GM23338 (cell line): ENCODE measurements around the gene GRIK4. TPM values are rescaled to one million over a fixed set of nuclear protein-coding genes. Genes with fewer than 3 reads are reported as not detected.

ENCODE experiments used
- ATAC-seq: fragments of 200-7000 bp; cut with Tn5 transposase; 3 replicates; pipeline ENCODE4 v1.9.1; 2020
- DNase-seq: peaks from one replicate; pipeline ENCODE4 v3.0.0-alpha.2; 2015; ENCODE audit warnings: low spot score
- H2AFZ ChIP-seq: fragments of 200-600 bp; sonication (generic); 2 replicates; pipeline ENCODE4 v1.8.0; 2016; ENCODE audit warnings: antibody characterized with exemption, mild to moderate bottlenecking, moderate library complexity
- H3F3A ChIP-seq: fragments of 200-600 bp; sonication (generic); replicated peaks from 2 replicates; pipeline ENCODE4 v1.8.0; 2017; ENCODE audit warnings: antibody characterized with exemption, mixed run types, low read depth
- H3K27ac ChIP-seq: fragments of 200-600 bp; sonication (generic); 2 replicates; pipeline ENCODE4 v1.6.1; 2016; ENCODE audit warnings: low read depth
- H3K27me3 ChIP-seq: fragments of 200-600 bp; sonication (generic); 2 replicates; pipeline ENCODE4 v1.8.0; 2016; ENCODE audit warnings: mild to moderate bottlenecking, mixed run types, moderate library complexity; ENCODE audit not compliant: insufficient read depth
- H3K36me3 ChIP-seq: fragments of 200-600 bp; sonication (generic); 2 replicates; pipeline ENCODE4 v1.8.0; 2016; ENCODE audit warnings: mild to moderate bottlenecking; ENCODE audit not compliant: insufficient read depth
- H3K4me1 ChIP-seq: fragments of 200-600 bp; sonication (generic); 2 replicates; pipeline ENCODE4 v1.8.0; 2016; ENCODE audit warnings: mild to moderate bottlenecking, moderate library complexity; ENCODE audit not compliant: insufficient read depth
- H3K4me2 ChIP-seq: fragments of 200-600 bp; sonication (generic); 2 replicates; pipeline ENCODE4 v1.7.1; 2017; ENCODE audit warnings: mixed run types
- H3K4me3 ChIP-seq: fragments of 200-600 bp; sonication (generic); 2 replicates; pipeline ENCODE4 v1.6.1; 2016; ENCODE audit warnings: mixed run types
- H3K79me2 ChIP-seq: fragments of 200-600 bp; sonication (generic); replicated peaks from 2 replicates; pipeline ENCODE4 v1.8.0; 2017; ENCODE audit warnings: mild to moderate bottlenecking; ENCODE audit not compliant: insufficient read depth
- H3K9me2 ChIP-seq: fragments of 200-600 bp; sonication (generic); 2 replicates; pipeline ENCODE4 v1.8.0; 2017; ENCODE audit not compliant: insufficient read depth
- H4K20me1 ChIP-seq: fragments of 200-600 bp; sonication (generic); replicated peaks from 2 replicates; pipeline ENCODE4 v1.8.0; 2017; ENCODE audit warnings: mild to moderate bottlenecking; ENCODE audit not compliant: insufficient read depth
- H3K27ac Mint-ChIP-seq: 2 replicates; pipeline ENCODE4 v1.8.0; 2020; ENCODE audit warnings: inconsistent platforms, mild to moderate bottlenecking, moderate library complexity, mixed read lengths
- H3K27me3 Mint-ChIP-seq: 3 replicates; pipeline ENCODE4 v1.8.0; 2022; ENCODE audit warnings: low read depth, mild to moderate bottlenecking, moderate library complexity, mixed read lengths, inconsistent platforms; ENCODE audit not compliant: insufficient read depth, poor library complexity
- H3K36me3 Mint-ChIP-seq: 3 replicates; pipeline ENCODE4 v1.8.0; 2021; ENCODE audit warnings: low read depth, mild to moderate bottlenecking, inconsistent platforms, moderate library complexity, mixed read lengths
- H3K4me1 Mint-ChIP-seq: 3 replicates; pipeline ENCODE4 v1.8.0; 2020; ENCODE audit warnings: mild to moderate bottlenecking, inconsistent platforms, mixed read lengths
- H3K4me3 Mint-ChIP-seq: 3 replicates; pipeline ENCODE4 v1.8.0; 2021; ENCODE audit warnings: moderate library complexity, mild to moderate bottlenecking, inconsistent platforms, mixed read lengths
- H3K9me3 Mint-ChIP-seq: 3 replicates; pipeline ENCODE4 v1.8.0; 2020; ENCODE audit warnings: moderate library complexity, mild to moderate bottlenecking, inconsistent platforms, mixed read lengths
- CREB1 ChIP-seq: fragments of 250-450 bp; sonication (Bioruptor Pico); IDR thresholded peaks from 2 replicates; pipeline ENCODE4 v1.5.0; 2020; ENCODE audit warnings: low read depth, mild to moderate bottlenecking, moderate library complexity
- EZH2 ChIP-seq: fragments of 200-600 bp; sonication (generic); IDR thresholded peaks from one replicate; pipeline ENCODE4 v1.8.0; 2017; ENCODE audit warnings: antibody characterized with exemption, mild to moderate bottlenecking, low read depth; ENCODE audit not compliant: unreplicated experiment
- EZH2phosphoT487 ChIP-seq: fragments of 200-600 bp; sonication (generic); IDR thresholded peaks from one replicate; pipeline ENCODE4 v1.8.1; 2018; ENCODE audit warnings: antibody characterized with exemption; ENCODE audit not compliant: unreplicated experiment
- JUNB ChIP-seq: IDR thresholded peaks from one replicate; pipeline ENCODE4 v1.6.1; 2016; ENCODE audit warnings: antibody characterized with exemption; ENCODE audit not compliant: unreplicated experiment
- NANOG ChIP-seq: IDR thresholded peaks from 2 replicates; pipeline ENCODE4 v1.6.1; 2016; ENCODE audit warnings: antibody characterized with exemption, borderline replicate concordance
- POLR2AphosphoS5 ChIP-seq: IDR thresholded peaks from 2 replicates; pipeline ENCODE4 v1.6.1; 2016; ENCODE audit warnings: antibody characterized with exemption, low read depth
- STAT1 ChIP-seq: IDR thresholded peaks from one replicate; pipeline ENCODE4 v1.6.1; 2016; ENCODE audit warnings: antibody characterized with exemption; ENCODE audit not compliant: unreplicated experiment
- ZNF114 ChIP-seq: fragments of 250-450 bp; sonication (Bioruptor Pico); IDR thresholded peaks from 2 replicates; pipeline ENCODE4 v1.5.0; 2020; ENCODE audit warnings: mild to moderate bottlenecking, moderate library complexity
- ZNF331 ChIP-seq: fragments of 250-450 bp; sonication (Bioruptor Pico); IDR thresholded peaks from 2 replicates; pipeline ENCODE4 v1.5.0; 2020; ENCODE audit warnings: low read depth, mild to moderate bottlenecking, moderate library complexity
- polyA plus RNA-seq: library from polyadenylated mRNA; unstranded; fragments of >200 nt; fragmentation: Nextera tagmentation; extraction: Ambion mirVana; gene quantifications from 2 replicates; pipeline ENCODE4 v1.2.1, GENCODE V29; 2016
- total RNA-seq: library from RNA; depleted of rRNA; stranded (reverse); fragments of >200 nt; shearing (Covaris generic); gene quantifications from 2 replicates; pipeline ENCODE4 v1.2.3, GENCODE V29; 2014
- TF ChIP-seq, protein P1 (sequence below): IDR thresholded peaks from 2 replicates; pipeline ENCODE4 v1.6.1; 2016; ENCODE audit warnings: antibody characterized with exemption
- TF ChIP-seq, protein P2 (sequence below), 2 experiments: fragments of 200-600 bp in 1 of 2; sonication (generic) in 1 of 2; conservative IDR thresholded peaks; 2 replicates each; pipeline versions ENCODE4 v1.5.1 to v1.6.1; 2016 to 2017; ENCODE audit warnings: antibody characterized with exemption in 2 of 2, low read depth in 2 of 2, mild to moderate bottlenecking in 2 of 2, moderate library complexity in 1 of 2
- TF ChIP-seq, protein P3 (sequence below): IDR thresholded peaks from one replicate; pipeline ENCODE4 v1.6.1; 2018; ENCODE audit warnings: antibody characterized with exemption; ENCODE audit not compliant: unreplicated experiment
- TF ChIP-seq, protein P4 (sequence below): fragments of 250-450 bp; sonication (Bioruptor Pico); IDR thresholded peaks from 2 replicates; pipeline ENCODE4 v1.5.0; 2020; ENCODE audit warnings: mild to moderate bottlenecking, moderate library complexity

GRIK4 gene
- total and polyA plus RNA-seq, 2 experiments from 2014 or later, result 0.63 to 2.2 TPM

DNA sequence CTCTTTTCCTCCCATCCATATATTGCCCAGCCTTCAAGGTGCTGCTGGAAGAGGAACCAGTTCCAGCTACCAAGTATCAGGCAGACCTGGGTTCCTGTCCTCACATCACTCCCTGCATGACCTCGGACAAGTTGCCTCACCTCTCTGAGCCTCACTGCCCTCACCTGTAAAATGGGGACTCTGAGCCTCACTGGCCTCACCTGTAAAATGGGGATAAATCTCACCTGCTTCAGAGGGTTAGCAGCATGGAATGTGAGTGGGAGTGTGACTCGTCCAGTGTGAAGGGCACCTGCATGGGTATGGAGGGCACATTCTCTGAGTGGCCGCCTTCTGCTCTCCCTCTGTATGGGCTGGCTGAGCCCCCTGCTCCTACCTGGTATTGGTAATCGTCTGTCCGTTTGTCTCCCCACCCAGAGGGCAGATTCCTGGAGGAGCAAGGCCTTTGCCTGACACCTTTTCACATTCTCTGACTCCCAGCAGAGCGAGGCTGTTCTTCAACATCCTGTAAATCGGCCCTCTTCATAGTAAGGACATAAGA lies 3.7 kb downstream of the GRIK4 start:
- Histone ChIP-seq H3K79me2 (no peaks in the 10 kb centered on the region), H3K36me3 (no peaks in the 10 kb centered on the region), H3K9me2 (no peaks in the 10 kb centered on the region), H3K27me3 (peaks cover 9% of the 10 kb centered on the region; the same call in 1 of the 2 replicates), H3F3A (no peaks in the 10 kb centered on the region), H3K27ac (no peak overlapping the region), H3K4me2 (no peak overlapping the region), H3K4me1 (peaks cover 14% of the 10 kb centered on the region; the same call in 1 of the 2 replicates), H2AFZ (no peak overlapping the region), H3K4me3 (no peak overlapping the region), H4K20me1 (no peaks in the 10 kb centered on the region)
- H3K4me1 Mint-ChIP-seq, result peaks cover 32% of the 10 kb centered on the region
- no peaks in the 10 kb centered on the region; the same call in 2 of the 3 replicates for H3K9me3 Mint-ChIP-seq
- H3K27me3 Mint-ChIP-seq, result peaks cover 33% of the 10 kb centered on the region
- H3K36me3 Mint-ChIP-seq, result no peaks in the 10 kb centered on the region; the same call in 2 of the 3 replicates
- no peak overlapping the region for H3K27ac Mint-ChIP-seq
- ATAC-seq (no peak), DNase-seq (no peak)
- no peak overlapping the region; the same call in 2 of the 3 replicates for H3K4me3 Mint-ChIP-seq
- TF ChIP-seq CREB1 (CRISPR knock-in tag), result no peak
- TF ChIP-seq, protein P1, sequence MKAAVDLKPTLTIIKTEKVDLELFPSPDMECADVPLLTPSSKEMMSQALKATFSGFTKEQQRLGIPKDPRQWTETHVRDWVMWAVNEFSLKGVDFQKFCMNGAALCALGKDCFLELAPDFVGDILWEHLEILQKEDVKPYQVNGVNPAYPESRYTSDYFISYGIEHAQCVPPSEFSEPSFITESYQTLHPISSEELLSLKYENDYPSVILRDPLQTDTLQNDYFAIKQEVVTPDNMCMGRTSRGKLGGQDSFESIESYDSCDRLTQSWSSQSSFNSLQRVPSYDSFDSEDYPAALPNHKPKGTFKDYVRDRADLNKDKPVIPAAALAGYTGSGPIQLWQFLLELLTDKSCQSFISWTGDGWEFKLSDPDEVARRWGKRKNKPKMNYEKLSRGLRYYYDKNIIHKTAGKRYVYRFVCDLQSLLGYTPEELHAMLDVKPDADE, result no peak
- TF ChIP-seq, protein P2, sequence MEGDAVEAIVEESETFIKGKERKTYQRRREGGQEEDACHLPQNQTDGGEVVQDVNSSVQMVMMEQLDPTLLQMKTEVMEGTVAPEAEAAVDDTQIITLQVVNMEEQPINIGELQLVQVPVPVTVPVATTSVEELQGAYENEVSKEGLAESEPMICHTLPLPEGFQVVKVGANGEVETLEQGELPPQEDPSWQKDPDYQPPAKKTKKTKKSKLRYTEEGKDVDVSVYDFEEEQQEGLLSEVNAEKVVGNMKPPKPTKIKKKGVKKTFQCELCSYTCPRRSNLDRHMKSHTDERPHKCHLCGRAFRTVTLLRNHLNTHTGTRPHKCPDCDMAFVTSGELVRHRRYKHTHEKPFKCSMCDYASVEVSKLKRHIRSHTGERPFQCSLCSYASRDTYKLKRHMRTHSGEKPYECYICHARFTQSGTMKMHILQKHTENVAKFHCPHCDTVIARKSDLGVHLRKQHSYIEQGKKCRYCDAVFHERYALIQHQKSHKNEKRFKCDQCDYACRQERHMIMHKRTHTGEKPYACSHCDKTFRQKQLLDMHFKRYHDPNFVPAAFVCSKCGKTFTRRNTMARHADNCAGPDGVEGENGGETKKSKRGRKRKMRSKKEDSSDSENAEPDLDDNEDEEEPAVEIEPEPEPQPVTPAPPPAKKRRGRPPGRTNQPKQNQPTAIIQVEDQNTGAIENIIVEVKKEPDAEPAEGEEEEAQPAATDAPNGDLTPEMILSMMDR (conservative IDR thresholded peaks at IDR 0.05; ENCODE audit: low read depth in 2 of 2), result no peak
- TF ChIP-seq POLR2AphosphoS5, result no peak
- no peak for TF ChIP-seq EZH2
- TF ChIP-seq ZNF114, result no peak
- TF ChIP-seq JUNB, result no peak
- no peak for TF ChIP-seq ZNF331
- TF ChIP-seq NANOG, result no peak
- no peak for TF ChIP-seq EZH2phosphoT487
- TF ChIP-seq, protein P3, sequence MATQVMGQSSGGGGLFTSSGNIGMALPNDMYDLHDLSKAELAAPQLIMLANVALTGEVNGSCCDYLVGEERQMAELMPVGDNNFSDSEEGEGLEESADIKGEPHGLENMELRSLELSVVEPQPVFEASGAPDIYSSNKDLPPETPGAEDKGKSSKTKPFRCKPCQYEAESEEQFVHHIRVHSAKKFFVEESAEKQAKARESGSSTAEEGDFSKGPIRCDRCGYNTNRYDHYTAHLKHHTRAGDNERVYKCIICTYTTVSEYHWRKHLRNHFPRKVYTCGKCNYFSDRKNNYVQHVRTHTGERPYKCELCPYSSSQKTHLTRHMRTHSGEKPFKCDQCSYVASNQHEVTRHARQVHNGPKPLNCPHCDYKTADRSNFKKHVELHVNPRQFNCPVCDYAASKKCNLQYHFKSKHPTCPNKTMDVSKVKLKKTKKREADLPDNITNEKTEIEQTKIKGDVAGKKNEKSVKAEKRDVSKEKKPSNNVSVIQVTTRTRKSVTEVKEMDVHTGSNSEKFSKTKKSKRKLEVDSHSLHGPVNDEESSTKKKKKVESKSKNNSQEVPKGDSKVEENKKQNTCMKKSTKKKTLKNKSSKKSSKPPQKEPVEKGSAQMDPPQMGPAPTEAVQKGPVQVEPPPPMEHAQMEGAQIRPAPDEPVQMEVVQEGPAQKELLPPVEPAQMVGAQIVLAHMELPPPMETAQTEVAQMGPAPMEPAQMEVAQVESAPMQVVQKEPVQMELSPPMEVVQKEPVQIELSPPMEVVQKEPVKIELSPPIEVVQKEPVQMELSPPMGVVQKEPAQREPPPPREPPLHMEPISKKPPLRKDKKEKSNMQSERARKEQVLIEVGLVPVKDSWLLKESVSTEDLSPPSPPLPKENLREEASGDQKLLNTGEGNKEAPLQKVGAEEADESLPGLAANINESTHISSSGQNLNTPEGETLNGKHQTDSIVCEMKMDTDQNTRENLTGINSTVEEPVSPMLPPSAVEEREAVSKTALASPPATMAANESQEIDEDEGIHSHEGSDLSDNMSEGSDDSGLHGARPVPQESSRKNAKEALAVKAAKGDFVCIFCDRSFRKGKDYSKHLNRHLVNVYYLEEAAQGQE, result no peak
- no peak for TF ChIP-seq STAT1
- TF ChIP-seq, protein P4, sequence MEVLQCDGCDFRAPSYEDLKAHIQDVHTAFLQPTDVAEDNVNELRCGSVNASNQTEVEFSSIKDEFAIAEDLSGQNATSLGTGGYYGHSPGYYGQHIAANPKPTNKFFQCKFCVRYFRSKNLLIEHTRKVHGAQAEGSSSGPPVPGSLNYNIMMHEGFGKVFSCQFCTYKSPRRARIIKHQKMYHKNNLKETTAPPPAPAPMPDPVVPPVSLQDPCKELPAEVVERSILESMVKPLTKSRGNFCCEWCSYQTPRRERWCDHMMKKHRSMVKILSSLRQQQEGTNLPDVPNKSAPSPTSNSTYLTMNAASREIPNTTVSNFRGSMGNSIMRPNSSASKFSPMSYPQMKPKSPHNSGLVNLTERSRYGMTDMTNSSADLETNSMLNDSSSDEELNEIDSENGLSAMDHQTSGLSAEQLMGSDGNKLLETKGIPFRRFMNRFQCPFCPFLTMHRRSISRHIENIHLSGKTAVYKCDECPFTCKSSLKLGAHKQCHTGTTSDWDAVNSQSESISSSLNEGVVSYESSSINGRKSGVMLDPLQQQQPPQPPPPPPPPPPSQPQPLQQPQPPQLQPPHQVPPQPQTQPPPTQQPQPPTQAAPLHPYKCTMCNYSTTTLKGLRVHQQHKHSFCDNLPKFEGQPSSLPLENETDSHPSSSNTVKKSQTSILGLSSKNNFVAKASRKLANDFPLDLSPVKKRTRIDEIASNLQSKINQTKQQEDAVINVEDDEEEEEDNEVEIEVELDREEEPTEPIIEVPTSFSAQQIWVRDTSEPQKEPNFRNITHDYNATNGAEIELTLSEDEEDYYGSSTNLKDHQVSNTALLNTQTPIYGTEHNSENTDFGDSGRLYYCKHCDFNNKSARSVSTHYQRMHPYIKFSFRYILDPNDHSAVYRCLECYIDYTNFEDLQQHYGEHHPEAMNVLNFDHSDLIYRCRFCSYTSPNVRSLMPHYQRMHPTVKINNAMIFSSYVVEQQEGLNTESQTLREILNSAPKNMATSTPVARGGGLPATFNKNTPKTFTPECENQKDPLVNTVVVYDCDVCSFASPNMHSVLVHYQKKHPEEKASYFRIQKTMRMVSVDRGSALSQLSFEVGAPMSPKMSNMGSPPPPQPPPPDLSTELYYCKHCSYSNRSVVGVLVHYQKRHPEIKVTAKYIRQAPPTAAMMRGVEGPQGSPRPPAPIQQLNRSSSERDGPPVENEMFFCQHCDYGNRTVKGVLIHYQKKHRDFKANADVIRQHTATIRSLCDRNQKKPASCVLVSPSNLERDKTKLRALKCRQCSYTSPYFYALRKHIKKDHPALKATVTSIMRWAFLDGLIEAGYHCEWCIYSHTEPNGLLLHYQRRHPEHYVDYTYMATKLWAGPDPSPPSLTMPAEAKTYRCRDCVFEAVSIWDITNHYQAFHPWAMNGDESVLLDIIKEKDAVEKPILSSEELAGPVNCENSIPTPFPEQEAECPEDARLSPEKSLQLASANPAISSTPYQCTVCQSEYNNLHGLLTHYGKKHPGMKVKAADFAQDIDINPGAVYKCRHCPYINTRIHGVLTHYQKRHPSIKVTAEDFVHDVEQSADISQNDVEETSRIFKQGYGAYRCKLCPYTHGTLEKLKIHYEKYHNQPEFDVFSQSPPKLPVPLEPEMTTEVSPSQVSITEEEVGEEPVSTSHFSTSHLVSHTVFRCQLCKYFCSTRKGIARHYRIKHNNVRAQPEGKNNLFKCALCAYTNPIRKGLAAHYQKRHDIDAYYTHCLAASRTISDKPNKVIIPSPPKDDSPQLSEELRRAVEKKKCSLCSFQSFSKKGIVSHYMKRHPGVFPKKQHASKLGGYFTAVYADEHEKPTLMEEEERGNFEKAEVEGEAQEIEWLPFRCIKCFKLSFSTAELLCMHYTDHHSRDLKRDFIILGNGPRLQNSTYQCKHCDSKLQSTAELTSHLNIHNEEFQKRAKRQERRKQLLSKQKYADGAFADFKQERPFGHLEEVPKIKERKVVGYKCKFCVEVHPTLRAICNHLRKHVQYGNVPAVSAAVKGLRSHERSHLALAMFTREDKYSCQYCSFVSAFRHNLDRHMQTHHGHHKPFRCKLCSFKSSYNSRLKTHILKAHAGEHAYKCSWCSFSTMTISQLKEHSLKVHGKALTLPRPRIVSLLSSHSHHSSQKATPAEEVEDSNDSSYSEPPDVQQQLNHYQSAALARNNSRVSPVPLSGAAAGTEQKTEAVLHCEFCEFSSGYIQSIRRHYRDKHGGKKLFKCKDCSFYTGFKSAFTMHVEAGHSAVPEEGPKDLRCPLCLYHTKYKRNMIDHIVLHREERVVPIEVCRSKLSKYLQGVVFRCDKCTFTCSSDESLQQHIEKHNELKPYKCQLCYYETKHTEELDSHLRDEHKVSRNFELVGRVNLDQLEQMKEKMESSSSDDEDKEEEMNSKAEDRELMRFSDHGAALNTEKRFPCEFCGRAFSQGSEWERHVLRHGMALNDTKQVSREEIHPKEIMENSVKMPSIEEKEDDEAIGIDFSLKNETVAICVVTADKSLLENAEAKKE (CRISPR knock-in tag), result no peak
